HEK293 (cell line): ENCODE data around the gene ERICH4.

ENCODE experiments used
- CTCF ChIP-seq: fragments of 450-650 bp; formaldehyde crosslinking; IDR thresholded peaks from 2 replicates; pipeline ENCODE4 v1.5.1; 2016; ENCODE audit warnings: missing biosample characterization, missing genetic modification characterization
- GFI1B ChIP-seq: fragments of 450-650 bp; formaldehyde crosslinking; IDR thresholded peaks from 2 replicates; pipeline ENCODE4 v1.5.1; 2016; ENCODE audit warnings: missing biosample characterization, missing genetic modification characterization
- KLF10 ChIP-seq: fragments of 450-650 bp; IDR thresholded peaks from 2 replicates; pipeline ENCODE4 v1.5.1; 2018; ENCODE audit warnings: missing biosample characterization, mild to moderate bottlenecking, missing genetic modification characterization
- SCRT1 ChIP-seq: fragments of 450-650 bp; formaldehyde crosslinking; IDR thresholded peaks from 2 replicates; pipeline ENCODE4 v1.5.1; 2016; ENCODE audit warnings: missing biosample characterization, missing genetic modification characterization, borderline replicate concordance
- TCF7L2 ChIP-seq: IDR thresholded peaks from 2 replicates; pipeline ENCODE4 v1.6.1; 2011; ENCODE audit warnings: low read depth, mild to moderate bottlenecking, inconsistent platforms, low read length, moderate library complexity, borderline replicate concordance
- ZBTB11 ChIP-seq: fragments of 450-650 bp; formaldehyde crosslinking; conservative IDR thresholded peaks from 2 replicates; pipeline ENCODE4 v1.5.1; 2016; ENCODE audit warnings: low read depth, missing biosample characterization, missing genetic modification characterization
- ZNF645 ChIP-seq: fragments of 450-650 bp; formaldehyde crosslinking; IDR thresholded peaks from 2 replicates; pipeline ENCODE4; 2016; ENCODE audit warnings: missing biosample characterization, missing genetic modification characterization
- ZNF701 ChIP-seq: fragments of 450-650 bp; formaldehyde crosslinking; IDR thresholded peaks from 2 replicates; pipeline ENCODE4 v1.5.1; 2016; ENCODE audit warnings: missing biosample characterization, missing genetic modification characterization
- ZNF747 ChIP-seq: fragments of 450-650 bp; formaldehyde crosslinking; IDR thresholded peaks from 2 replicates; pipeline ENCODE4 v1.5.1; 2016; ENCODE audit warnings: missing biosample characterization, missing genetic modification characterization
- TF ChIP-seq, protein P1 (sequence below): fragments of 450-650 bp; formaldehyde crosslinking; IDR thresholded peaks from 2 replicates; pipeline ENCODE4 v1.5.1; 2017; ENCODE audit warnings: missing biosample characterization, missing genetic modification characterization
- TF ChIP-seq, protein P2 (sequence below): fragments of 450-650 bp; formaldehyde crosslinking; IDR thresholded peaks from 2 replicates; pipeline ENCODE4 v1.5.1; 2016; ENCODE audit warnings: missing biosample characterization, missing genetic modification characterization
- TF ChIP-seq, protein P3 (sequence below): fragments of 450-650 bp; formaldehyde crosslinking; IDR thresholded peaks from 2 replicates; pipeline ENCODE4 v1.5.1; 2016; ENCODE audit warnings: missing biosample characterization, missing genetic modification characterization

- TF ChIP-seq SCRT1 (tag by site-specific recombination) (no peak), GFI1B (tag by site-specific recombination) (no peak), KLF10 (tag by site-specific recombination) (no peak), CTCF (no peak), ZBTB11 (tag by site-specific recombination) (no peak), TCF7L2 (no peak), ZNF645 (tag by site-specific recombination) (no peak), ZNF701 (tag by site-specific recombination) (no peak), ZNF747 (tag by site-specific recombination) (no peak)
- TF ChIP-seq, protein P1, sequence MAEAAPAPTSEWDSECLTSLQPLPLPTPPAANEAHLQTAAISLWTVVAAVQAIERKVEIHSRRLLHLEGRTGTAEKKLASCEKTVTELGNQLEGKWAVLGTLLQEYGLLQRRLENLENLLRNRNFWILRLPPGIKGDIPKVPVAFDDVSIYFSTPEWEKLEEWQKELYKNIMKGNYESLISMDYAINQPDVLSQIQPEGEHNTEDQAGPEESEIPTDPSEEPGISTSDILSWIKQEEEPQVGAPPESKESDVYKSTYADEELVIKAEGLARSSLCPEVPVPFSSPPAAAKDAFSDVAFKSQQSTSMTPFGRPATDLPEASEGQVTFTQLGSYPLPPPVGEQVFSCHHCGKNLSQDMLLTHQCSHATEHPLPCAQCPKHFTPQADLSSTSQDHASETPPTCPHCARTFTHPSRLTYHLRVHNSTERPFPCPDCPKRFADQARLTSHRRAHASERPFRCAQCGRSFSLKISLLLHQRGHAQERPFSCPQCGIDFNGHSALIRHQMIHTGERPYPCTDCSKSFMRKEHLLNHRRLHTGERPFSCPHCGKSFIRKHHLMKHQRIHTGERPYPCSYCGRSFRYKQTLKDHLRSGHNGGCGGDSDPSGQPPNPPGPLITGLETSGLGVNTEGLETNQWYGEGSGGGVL (tag by site-specific recombination): no peak
- TF ChIP-seq, protein P2, sequence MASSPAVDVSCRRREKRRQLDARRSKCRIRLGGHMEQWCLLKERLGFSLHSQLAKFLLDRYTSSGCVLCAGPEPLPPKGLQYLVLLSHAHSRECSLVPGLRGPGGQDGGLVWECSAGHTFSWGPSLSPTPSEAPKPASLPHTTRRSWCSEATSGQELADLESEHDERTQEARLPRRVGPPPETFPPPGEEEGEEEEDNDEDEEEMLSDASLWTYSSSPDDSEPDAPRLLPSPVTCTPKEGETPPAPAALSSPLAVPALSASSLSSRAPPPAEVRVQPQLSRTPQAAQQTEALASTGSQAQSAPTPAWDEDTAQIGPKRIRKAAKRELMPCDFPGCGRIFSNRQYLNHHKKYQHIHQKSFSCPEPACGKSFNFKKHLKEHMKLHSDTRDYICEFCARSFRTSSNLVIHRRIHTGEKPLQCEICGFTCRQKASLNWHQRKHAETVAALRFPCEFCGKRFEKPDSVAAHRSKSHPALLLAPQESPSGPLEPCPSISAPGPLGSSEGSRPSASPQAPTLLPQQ: no peak
- TF ChIP-seq, protein P3, sequence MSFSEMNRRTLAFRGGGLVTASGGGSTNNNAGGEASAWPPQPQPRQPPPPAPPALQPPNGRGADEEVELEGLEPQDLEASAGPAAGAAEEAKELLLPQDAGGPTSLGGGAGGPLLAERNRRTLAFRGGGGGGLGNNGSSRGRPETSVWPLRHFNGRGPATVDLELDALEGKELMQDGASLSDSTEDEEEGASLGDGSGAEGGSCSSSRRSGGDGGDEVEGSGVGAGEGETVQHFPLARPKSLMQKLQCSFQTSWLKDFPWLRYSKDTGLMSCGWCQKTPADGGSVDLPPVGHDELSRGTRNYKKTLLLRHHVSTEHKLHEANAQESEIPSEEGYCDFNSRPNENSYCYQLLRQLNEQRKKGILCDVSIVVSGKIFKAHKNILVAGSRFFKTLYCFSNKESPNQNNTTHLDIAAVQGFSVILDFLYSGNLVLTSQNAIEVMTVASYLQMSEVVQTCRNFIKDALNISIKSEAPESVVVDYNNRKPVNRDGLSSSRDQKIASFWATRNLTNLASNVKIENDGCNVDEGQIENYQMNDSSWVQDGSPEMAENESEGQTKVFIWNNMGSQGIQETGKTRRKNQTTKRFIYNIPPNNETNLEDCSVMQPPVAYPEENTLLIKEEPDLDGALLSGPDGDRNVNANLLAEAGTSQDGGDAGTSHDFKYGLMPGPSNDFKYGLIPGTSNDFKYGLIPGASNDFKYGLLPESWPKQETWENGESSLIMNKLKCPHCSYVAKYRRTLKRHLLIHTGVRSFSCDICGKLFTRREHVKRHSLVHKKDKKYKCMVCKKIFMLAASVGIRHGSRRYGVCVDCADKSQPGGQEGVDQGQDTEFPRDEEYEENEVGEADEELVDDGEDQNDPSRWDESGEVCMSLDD (tag by site-specific recombination): no peak
Observed at GRCh38 chr19:41421314-41421713, 21.6 kb upstream of the ERICH4 start.
